ENCODE results near the gene CDH13.

The CDH13 gene

DNA sequence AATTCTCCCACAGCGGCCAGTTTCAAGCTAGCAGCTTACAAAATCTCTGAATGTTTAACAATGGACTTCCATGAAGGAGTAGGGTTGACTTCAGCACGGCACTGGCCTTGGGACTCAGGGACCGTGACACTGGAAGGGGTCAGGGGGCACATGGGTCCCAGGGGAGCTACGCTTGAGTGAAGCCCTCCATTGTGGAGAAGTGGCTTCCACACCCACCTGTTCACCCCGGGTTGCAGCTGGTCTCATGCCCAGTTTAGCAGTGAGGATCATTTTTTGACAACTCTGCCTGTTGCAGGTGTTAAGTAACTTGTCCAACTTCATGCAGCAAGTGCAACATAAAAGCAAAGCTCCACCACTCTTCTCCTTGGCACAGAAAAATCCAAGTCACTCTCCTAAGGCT is 510.2 kb downstream of the CDH13 start:
- DNase-seq: no peak

DNA sequence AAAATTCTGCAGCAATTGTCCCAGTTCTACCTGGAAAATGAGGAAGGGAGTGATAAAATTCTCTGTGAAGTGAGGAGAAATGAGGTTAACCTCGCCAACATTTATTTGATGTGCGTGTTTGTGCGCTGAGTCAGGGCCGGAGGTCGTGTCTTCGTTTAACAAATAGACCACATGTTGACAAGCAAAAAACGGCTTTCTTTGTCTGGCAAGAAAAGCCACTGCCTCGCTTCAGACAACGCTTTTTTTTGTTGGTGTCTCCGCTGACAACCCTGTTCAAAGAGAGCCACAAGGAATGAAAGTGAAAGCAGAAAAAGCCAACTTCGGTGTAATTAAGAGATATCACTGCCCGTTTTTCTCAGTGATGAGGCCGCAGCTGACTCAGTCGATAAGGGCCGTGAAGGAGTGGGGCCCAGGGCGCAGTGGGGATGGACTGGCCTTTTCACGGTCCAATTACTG is 510.6 kb downstream of the CDH13 start:
- DNase-seq: no peak

- DNase-seq: no peak
Observed at GRCh38 chr16:83137894-83138293, 511.1 kb downstream of the CDH13 start.

DNA sequence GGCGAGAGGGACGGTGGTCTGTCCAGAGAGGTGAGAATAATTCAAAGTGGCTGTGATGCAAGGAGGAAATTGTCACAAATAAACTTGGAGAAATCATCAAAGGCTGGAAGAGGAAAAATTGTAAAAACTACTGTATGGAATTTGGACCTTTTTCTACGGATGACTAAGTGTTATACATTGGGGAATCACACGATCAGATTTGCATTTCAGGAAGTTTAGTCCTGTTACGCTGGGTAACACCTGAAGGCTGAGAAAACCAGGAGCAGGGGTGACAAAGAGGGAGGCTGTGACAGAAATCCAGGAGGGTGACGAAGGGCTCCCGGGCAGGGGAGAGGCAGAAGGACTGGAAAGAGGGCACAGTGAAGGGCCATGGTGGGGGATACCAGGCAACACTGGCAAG is 511.7 kb downstream of the CDH13 start:
- no peak for DNase-seq

DNA sequence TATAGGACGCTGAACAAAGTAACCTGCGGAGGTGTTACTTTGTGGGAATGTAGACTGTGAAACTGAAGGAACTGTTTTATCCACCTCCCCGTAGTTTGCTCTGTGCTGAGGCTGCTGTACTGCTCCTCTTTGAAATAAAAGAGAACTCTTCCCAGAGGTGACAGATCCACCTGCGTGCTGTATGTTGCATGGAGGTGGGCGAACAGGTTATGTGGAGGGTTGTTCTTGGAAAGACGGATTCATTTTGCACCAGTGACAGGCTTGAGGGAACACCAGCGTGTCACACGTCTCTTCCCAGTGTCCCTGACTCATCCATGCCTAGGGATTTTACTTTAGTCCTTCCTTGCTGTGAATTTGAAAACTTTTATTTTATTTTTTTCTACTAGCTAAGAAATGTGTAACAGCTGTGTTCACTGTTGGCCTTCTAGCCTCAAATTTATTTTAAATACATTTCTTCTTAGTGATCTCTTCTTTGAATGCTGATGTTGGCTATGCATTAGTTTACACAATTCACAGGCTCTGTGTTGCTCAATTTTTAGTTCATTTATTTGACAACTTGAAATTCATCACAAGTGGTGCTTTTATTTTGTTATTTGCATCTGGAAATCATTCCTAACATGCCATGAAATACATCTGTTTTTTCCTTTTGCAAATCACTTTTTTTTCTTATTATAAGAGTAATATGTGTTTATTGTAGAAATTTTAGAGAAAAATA is 512.4 kb downstream of the CDH13 start:
- DNase-seq: no peak

DNA sequence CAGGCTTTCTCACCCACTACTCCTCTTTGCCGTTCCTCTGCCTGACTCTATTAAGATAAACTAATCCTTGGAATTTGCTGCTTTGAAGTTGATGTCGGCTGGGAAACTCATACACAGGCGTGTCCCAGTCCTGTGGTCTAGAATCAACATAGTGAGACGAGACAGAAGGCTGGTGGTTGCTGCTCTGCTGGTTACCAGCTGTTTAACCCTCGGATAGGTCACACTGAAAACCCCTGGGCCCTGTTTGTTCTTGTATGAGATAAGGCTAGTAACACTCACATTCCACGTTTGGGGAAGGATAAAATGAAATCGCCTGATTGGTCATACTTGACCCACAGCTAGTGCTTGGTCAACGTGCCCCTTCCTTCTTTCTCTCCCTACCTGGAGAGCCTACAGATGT is 517.0 kb downstream of the CDH13 start:
- no peak for DNase-seq

DNA sequence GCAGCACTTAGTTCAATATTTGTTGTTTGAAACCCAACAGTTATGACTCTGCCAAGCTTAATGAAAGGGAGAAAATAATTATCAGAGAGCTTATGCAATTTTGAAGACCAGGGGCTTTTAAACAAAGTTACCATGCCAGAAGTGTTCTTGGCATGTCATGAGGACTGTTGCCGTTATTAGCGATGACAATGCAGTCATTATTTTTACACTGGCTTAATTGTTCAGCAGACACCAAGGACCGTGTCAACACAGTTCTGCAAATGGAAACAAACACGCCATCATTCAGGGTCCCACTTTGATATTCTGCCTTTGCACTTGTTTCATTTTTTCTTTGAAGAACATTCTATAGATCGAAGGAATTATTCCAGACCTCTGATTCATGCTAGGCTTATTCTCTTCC is 518.5 kb downstream of the CDH13 start:
- DNase-seq: no peak

GRCh38 chr16:83147244-83147643 is 520.5 kb downstream of the CDH13 start:
- DNase-seq: no peak

GRCh38 chr16:83158320-83158957 is 531.7 kb downstream of the CDH13 start:
- no peak for DNase-seq

DNA sequence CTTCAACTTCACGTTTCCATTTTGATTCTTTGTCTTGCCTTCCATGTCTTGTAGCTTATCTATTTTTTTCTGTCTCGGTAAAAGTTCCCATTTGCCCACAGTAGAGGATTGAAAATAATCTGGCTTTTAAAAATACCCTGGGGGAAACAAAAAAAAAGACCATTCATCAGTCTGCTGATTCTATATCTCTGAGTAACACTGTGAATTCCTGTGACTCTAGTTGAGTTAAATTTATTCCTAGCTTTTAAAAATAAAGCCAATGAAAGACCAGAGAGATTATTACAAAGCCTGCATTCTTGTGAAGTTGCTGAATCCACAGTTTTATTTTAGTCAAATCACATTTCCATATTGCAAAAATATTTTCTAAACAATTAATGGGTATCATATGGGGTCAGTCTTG is 532.3 kb downstream of the CDH13 start:
- DNase-seq: no peak

- DNase-seq: no peak
Observed at GRCh38 chr16:83160287-83161020, 533.7 kb downstream of the CDH13 start.

DNA sequence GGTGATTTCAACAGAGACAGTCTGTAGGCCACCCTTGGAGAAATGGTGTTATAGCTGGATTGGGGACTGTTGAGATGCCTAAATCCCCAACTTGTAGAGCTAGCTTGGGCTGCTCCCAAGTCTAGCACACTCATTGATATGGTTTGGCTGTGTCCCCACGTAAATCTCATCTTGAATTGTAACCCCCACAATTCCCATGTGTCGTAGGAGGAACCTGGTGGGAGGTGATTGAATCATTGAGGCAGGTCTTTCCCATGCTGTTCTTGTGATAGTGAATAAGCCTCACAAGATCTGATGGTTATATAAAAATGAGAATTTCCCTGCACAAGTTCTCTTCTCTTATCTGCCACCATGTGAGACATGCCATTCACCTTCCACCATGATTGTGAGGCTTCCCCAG is 536.0 kb downstream of the CDH13 start:
- DNase-seq: no peak

DNA sequence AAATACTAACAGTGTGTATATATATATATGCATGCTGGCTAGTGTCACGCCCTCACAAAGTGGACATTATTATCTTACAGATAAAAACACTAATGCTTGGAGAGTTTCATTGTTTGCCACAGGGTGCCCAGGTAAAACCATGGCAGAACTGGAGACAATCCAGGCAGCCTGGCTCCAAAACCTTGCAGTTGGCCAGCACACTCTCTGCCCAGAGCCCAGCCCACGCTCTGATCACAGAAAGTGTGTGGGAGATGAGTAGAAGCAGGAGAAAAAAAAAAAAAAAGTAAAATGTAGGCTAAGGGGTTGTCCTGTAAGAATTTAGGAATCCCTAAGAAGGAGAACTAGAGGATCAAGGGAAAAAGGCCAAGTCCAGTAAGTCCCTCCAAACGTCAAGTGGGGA is 538.0 kb downstream of the CDH13 start:
- DNase-seq: no peak

DNA sequence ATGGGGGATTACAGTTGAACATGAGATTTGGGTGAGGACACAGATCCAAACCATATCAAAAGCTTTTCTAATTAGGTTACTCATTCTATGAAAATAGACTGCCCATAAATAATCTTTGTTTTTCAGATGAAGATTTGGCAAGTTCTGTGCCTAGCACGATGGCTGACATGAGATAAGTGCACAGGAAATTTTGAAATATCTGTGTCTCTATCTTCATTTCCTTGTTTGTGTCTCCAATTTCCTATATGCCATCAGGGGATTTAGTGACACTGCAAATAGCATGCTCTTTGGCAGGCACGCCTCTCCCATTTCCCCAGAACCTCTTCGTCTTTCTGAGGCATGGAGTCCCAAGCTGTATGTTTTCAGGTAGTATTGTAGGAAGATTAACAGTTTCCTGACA is 544.6 kb downstream of the CDH13 start:
- DNase-seq: no peak

DNA sequence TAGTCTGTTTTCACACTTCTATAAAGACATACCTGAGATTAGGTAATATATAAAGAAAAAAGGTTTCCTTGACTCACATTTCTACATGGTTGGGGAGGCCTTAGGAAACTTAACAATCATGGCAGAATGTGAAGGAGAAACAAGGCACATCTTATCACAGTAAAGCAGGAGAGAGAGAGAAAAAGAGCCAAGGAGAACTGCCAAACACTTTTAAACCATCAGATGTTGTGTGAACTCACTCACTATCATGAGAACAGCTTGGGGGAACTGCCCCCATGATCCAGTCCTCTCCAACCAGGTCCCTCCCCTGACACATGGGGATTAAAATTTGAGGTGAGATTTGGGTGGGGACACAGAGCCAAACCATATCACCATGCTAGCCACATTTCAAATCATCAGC is 547.9 kb downstream of the CDH13 start:
- no peak for DNase-seq

GRCh38 chr16:83176802-83177201 is 550.0 kb downstream of the CDH13 start:
- no peak for DNase-seq

- DNase-seq: no peak
Observed at GRCh38 chr16:83185902-83186301, 559.1 kb downstream of the CDH13 start.

GRCh38 chr16:83187405-83187804 is 560.6 kb downstream of the CDH13 start:
- DNase-seq: no peak

DNA sequence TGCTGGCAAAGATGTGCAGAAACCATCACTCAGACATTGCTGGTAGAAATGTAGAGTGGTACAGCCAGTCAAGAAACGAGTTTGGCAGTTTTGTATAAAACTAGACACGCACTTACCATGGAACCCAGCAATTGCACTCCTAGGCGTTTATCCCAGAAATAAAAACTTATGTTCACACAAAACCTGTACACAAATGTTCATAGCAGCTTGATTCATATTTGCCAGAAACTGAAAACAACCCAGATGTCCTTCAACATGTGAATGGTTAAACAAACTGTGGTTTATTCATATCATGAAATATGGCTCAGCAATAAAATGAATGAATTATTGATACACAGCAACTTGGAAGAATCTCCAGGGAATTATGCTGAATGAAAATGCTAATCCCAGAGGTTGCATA is 570.0 kb downstream of the CDH13 start:
- no peak for DNase-seq

DNA sequence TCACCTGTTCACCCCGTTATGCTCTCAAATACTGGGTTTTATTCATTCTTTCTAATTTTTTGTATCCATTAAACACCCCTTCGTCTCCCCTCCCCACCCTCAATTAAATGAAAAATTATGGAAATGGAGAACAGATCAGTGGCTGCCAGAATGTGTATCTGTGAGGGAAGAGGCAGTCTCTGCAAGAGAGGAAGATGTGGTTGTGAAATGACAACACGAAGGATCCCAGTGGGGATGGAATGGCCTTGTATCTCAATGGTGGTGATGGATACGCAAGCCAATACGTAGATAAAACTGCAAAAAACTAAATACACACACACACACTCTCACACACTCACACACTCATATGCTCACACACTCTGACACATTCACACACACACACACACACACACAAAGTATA is 570.7 kb downstream of the CDH13 start:
- DNase-seq: no peak

- no peak for DNase-seq
Observed at GRCh38 chr16:83198977-83199376, 572.2 kb downstream of the CDH13 start.

GRCh38 chr16:83200005-83200779 is 573.4 kb downstream of the CDH13 start:
- no peak for DNase-seq

DNA sequence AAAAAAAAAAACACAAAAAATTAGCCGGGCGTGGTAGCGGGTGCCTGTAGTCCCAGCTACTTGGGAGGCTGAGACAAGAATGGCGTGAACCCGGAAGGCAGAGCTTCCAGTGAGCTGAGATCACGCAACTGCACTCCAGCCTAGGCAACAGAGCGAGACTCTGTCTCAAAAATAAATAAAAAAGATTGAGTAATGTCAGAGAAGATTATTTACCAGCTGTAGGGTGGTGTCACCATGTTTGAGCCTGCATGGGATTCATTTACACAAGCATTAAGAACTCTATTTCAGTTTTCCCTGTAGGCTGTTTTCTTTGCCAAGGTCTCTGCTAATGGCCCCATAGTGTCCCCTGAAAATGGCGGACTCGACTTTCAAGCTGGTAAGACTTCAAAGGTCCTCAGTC is 575.0 kb downstream of the CDH13 start:
- DNase-seq: no peak

Data from NCI-H1694 treated with DMSO at 0.1 percent for 48 hours (cell line).